ENCODE measurements around the gene CLIP1. TPM values are rescaled to one million over a fixed set of nuclear protein-coding genes. Genes with fewer than 3 reads are reported as not detected.
A peak's percentile ranks its signal among the peaks of the same experiment; 100 is the strongest.

CLIP1 gene
- total and polyA plus RNA-seq, 7 donors = 16.8 to 257 (median 159) TPM

DNA sequence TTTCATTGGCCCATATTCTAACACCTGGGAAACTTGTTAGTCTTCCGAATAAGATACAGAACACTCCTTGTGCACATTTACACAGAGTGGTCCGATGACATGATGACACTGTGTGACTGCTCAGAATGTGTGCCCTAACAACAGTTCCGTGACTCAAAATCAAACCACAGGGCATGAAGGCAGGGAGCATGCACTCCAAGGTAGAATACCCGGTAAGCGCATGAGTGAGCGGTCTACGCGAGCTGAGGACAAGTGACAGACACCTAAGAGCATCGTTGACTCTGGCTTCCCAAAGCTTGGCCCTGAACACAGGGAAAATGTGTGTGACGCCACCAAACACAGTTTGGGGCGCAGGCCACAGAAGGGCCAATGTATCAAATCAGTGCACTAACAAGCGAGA, 18.6 kb downstream of the CLIP1 start:
- intact Hi-C loops (cut with DNase I) = no loop called here
- Histone ChIP-seq H3K4me3 (no peak overlapping the region), H3K9me3 (no peaks in the 10 kb centered on the region), H3K27ac (peak overlapping the region; percentile 70 to 99 (median 87)), H3K4me1 (peaks cover 0 to 94% (median 83%) of the 10 kb centered on the region in 4 donors), H3K27me3 (no peaks in the 10 kb centered on the region), H3K36me3 (no peaks in the 10 kb centered on the region)
- WGBS, 2 donors = 94 to 96% methylated on average over 12 of the region's 12 CpGs
- TF ChIP-seq EP300 (IDR thresholded peaks at IDR 0.05) (no peak), POLR2AphosphoS5 (IDR thresholded peaks at IDR 0.05) (no peak), POLR2A (IDR thresholded peaks at IDR 0.05) (no peak)
- TF ChIP-seq, protein P1, sequence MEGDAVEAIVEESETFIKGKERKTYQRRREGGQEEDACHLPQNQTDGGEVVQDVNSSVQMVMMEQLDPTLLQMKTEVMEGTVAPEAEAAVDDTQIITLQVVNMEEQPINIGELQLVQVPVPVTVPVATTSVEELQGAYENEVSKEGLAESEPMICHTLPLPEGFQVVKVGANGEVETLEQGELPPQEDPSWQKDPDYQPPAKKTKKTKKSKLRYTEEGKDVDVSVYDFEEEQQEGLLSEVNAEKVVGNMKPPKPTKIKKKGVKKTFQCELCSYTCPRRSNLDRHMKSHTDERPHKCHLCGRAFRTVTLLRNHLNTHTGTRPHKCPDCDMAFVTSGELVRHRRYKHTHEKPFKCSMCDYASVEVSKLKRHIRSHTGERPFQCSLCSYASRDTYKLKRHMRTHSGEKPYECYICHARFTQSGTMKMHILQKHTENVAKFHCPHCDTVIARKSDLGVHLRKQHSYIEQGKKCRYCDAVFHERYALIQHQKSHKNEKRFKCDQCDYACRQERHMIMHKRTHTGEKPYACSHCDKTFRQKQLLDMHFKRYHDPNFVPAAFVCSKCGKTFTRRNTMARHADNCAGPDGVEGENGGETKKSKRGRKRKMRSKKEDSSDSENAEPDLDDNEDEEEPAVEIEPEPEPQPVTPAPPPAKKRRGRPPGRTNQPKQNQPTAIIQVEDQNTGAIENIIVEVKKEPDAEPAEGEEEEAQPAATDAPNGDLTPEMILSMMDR (IDR thresholded peaks at IDR 0.05) = no peak
- no peak for DNase-seq

DNA sequence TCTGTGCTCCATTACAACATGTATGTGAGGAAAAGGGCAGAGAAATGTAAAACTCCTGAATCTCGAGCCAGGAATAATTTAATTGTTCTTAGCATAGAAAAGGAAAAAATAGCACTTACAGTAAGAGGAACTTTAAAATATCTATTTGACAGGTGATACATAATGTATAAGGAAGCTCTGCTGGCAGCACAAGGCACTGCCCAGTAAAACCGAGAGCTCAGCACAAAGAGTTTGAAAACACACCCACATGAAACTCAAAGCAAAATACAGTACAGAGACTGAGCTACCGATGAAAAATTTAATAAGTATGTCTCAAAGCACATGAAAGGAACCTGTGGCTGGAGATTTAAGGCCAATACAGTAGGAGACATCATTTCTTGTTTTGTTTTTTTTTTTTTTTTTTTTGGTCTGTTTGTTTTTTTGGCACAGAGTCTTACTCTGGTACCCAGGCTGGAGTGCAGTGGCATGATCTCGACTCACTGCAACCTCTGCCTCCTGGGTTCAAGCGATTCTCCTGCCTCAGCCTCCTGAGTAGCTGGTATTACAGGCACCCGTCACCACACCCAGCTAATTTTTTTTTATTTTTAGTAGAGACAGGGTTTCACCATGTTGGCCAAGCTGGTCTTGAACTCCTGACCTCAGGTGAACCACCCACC, 19.2 kb downstream of the CLIP1 start:
- TF ChIP-seq POLR2A (IDR thresholded peaks at IDR 0.05) = no peak
- TF ChIP-seq, protein P1 (IDR thresholded peaks at IDR 0.05) = no peak
- no peak for TF ChIP-seq POLR2AphosphoS5 (IDR thresholded peaks at IDR 0.05)
- TF ChIP-seq EP300 (IDR thresholded peaks at IDR 0.05) = no peak
- Histone ChIP-seq H3K27me3 (no peaks in the 10 kb centered on the region), H3K4me1 (peaks cover 0 to 97% (median 85%) of the 10 kb centered on the region in 4 donors), H3K27ac (peak overlapping the region; percentile 54 to 99 (median 87)), H3K36me3 (no peaks in the 10 kb centered on the region), H3K4me3 (no peak overlapping the region), H3K9me3 (no peaks in the 10 kb centered on the region)
- WGBS, 2 donors = 63 to 80% methylated on average over 6 of the region's 6 CpGs
- intact Hi-C loops (cut with DNase I) = no loop called here
- DNase-seq = no peak

- H3K4me1 ChIP-seq = peaks cover 0 to 94% (median 85%) of the 10 kb centered on the region in 4 donors
- no peak for DNase-seq
- peak overlapping the region; percentile 54 to 99 (median 87) for H3K27ac ChIP-seq
- H3K27me3 ChIP-seq = no peaks in the 10 kb centered on the region
- TF ChIP-seq POLR2A (IDR thresholded peaks at IDR 0.05) (no peak), POLR2AphosphoS5 (IDR thresholded peaks at IDR 0.05) (no peak), EP300 (IDR thresholded peaks at IDR 0.05) (no peak)
- TF ChIP-seq, protein P1 (IDR thresholded peaks at IDR 0.05) = no peak
- no peak overlapping the region for H3K4me3 ChIP-seq
- no peaks in the 10 kb centered on the region for H3K9me3 ChIP-seq
- whole genome bisulfite sequencing, 2 donors = 93 to 95% methylated on average over 4 of the region's 4 CpGs
- intact Hi-C loops (cut with DNase I) = no loop called here
- no peaks in the 10 kb centered on the region for H3K36me3 ChIP-seq
Measured at GRCh38 chr12:122402264-122402663, 20.2 kb downstream of the CLIP1 start.

GRCh38 chr12:122399592-122400373, 22.7 kb downstream of the CLIP1 start:
- Histone ChIP-seq H3K27me3 (no peaks in the 10 kb centered on the region), H3K27ac (peak overlapping the region; percentile 85 to 99 (median 90)), H3K9me3 (no peaks in the 10 kb centered on the region), H3K36me3 (no peaks in the 10 kb centered on the region), H3K4me1 (peaks cover 0 to 88% (median 71%) of the 10 kb centered on the region in 4 donors), H3K4me3 (peak overlapping the region; percentile 3 to 22 (median 12))
- DNase-seq = peak; percentile 92
- TF ChIP-seq EP300 (IDR thresholded peaks at IDR 0.05) = peak in 1 of 4 donors; percentile 37
- TF ChIP-seq POLR2A (IDR thresholded peaks at IDR 0.05) = no peak
- TF ChIP-seq, protein P1 (IDR thresholded peaks at IDR 0.05) = peak in 3 of 4 experiments; percentile 61 to 81 (median 75)
- peak in 3 of 4 donors; percentile 2 to 48 (median 13) for TF ChIP-seq POLR2AphosphoS5 (IDR thresholded peaks at IDR 0.05)
- 35 to 41% methylated on average over 14 of the region's 14 CpGs for WGBS, 2 donors
- intact Hi-C loops (cut with DNase I) = loop anchor here (1.0 kb wide), 2 partner anchors 22 to 72 kb away; no protein-coding TSS in a partner anchor

All from sigmoid colon (tissue), 7 donors.